ENCODE results near the gene CHRM1.

The CHRM1 gene

GRCh38 chr11:62912268-62912667, 8.9 kb downstream of the CHRM1 start:
- TF ChIP-seq ZIC2 (tag by site-specific recombination; IDR thresholded peaks at IDR 0.05) (0 out of 2 replicates have a peak, but pooled peaks have one; percentile 42), GLIS1 (tag by site-specific recombination; IDR thresholded peaks at IDR 0.05) (peak; percentile 80), ZNF138 (tag by site-specific recombination; IDR thresholded peaks at IDR 0.05; ENCODE audit: borderline replicate concordance) (no peak), ZNF18 (tag by site-specific recombination; IDR thresholded peaks at IDR 0.05) (no peak), ZNF610 (tag by site-specific recombination; IDR thresholded peaks at IDR 0.05; ENCODE audit: borderline replicate concordance) (no peak), ZNF112 (tag by site-specific recombination; IDR thresholded peaks at IDR 0.05) (no peak), PRDM1 (tag by site-specific recombination; IDR thresholded peaks at IDR 0.05) (no peak)
- no peaks in the 10 kb centered on the region for H3K9me3 ChIP-seq (ENCODE audit: control insufficient read depth, insufficient read depth, low read depth, low read length)
- no peaks in the 10 kb centered on the region for H3K4me1 ChIP-seq (ENCODE audit: control insufficient read depth, insufficient read depth, low read length)
- no peak overlapping the region for H3K4me3 ChIP-seq (ENCODE audit: low read depth, low read length)
- POLR2A ChIA-PET: no interaction called here
- CTCF ChIA-PET: interaction anchor here (0.8 to 1.8 kb wide), 3 partner anchors 10 to 123 kb away, joined by 3 to 6 read pairs (median 6); no protein-coding TSS in a partner anchor
- H3K36me3 ChIP-seq (ENCODE audit: control insufficient read depth in 2 of 2, insufficient read depth in 1 of 2, low read length in 2 of 2): no peaks in the 10 kb centered on the region
- no peak overlapping the region for H3K27ac ChIP-seq (ENCODE audit: extremely low read depth, low read depth, low read length)

- Histone ChIP-seq H3K36me3 (ENCODE audit: control insufficient read depth in 2 of 2, insufficient read depth in 1 of 2, low read length in 2 of 2) (no peaks in the 10 kb centered on the region), H3K4me3 (ENCODE audit: low read depth, low read length) (no peak overlapping the region), H3K9me3 (ENCODE audit: control insufficient read depth, insufficient read depth, low read depth, low read length) (no peaks in the 10 kb centered on the region), H3K4me1 (ENCODE audit: control insufficient read depth, insufficient read depth, low read length) (no peaks in the 10 kb centered on the region), H3K27ac (ENCODE audit: extremely low read depth, low read depth, low read length) (no peak overlapping the region)
- POLR2A ChIA-PET: no interaction called here
- CTCF ChIA-PET: interaction anchor here (0.8 to 9.1 kb wide), 5 partner anchors 11 to 124 kb away, joined by 3 to 450 read pairs (median 6); no protein-coding TSS in a partner anchor
- TF ChIP-seq GLI4 (tag by site-specific recombination; IDR thresholded peaks at IDR 0.05) (no peak), ZNF510 (tag by site-specific recombination; IDR thresholded peaks at IDR 0.05; ENCODE audit: insufficient replicate concordance) (no peak), ZBTB21 (tag by site-specific recombination; IDR thresholded peaks at IDR 0.05) (no peak), ZNF184 (tag by site-specific recombination; IDR thresholded peaks at IDR 0.05) (no peak), ZFP69B (tag by site-specific recombination; IDR thresholded peaks at IDR 0.05) (no peak), ZNF350 (tag by site-specific recombination; IDR thresholded peaks at IDR 0.05) (no peak), ZNF221 (tag by site-specific recombination; IDR thresholded peaks at IDR 0.05; ENCODE audit: borderline replicate concordance) (no peak), ZNF366 (tag by site-specific recombination; conservative IDR thresholded peaks at IDR 0.05) (no peak), ZNF404 (tag by site-specific recombination; IDR thresholded peaks at IDR 0.05) (no peak), ZNF704 (tag by site-specific recombination; IDR thresholded peaks at IDR 0.05) (no peak), HOXA7 (CRISPR knock-in tag; IDR thresholded peaks at IDR 0.05; ENCODE audit: borderline replicate concordance) (no peak), ZNF747 (tag by site-specific recombination; IDR thresholded peaks at IDR 0.05) (no peak), ZNF658 (tag by site-specific recombination; IDR thresholded peaks at IDR 0.05) (no peak), ZNF214 (tag by site-specific recombination; IDR thresholded peaks at IDR 0.05; ENCODE audit: borderline replicate concordance) (no peak), ZNF621 (tag by site-specific recombination; IDR thresholded peaks at IDR 0.05) (no peak), ZNF416 (tag by site-specific recombination; IDR thresholded peaks at IDR 0.05) (no peak), EGR2 (tag by site-specific recombination; IDR thresholded peaks at IDR 0.05; ENCODE audit: low read depth) (no peak)
Measured at GRCh38 chr11:62911137-62912130, 9.7 kb downstream of the CHRM1 start.
